ENCODE results near the gene LIPG. TPM values are rescaled to one million over a fixed set of nuclear protein-coding genes. Genes with fewer than 3 reads are reported as not detected.

The LIPG gene
- total RNA-seq, 1 donor from 2014 or later = 1.5 TPM

GRCh38 chr18:49524951-49525350 is 36.9 kb upstream of the LIPG start:
- Mint-ChIP-seq H3K27ac (ENCODE audit: unreplicated experiment) (no peak overlapping the region), H3K4me3 (ENCODE audit: unreplicated experiment) (no peak overlapping the region), H3K4me1 (ENCODE audit: low read depth) (no peaks in the 10 kb centered on the region), H3K9me3 (ENCODE audit: low read depth) (no peaks in the 10 kb centered on the region), H3K27me3 (ENCODE audit: low read depth) (peaks cover 2% of the 10 kb centered on the region), H3K36me3 (ENCODE audit: low read depth) (no peaks in the 10 kb centered on the region)
- no peak for DNase-seq (ENCODE audit: low spot score)
- TF ChIP-seq CTCF (IDR thresholded peaks at IDR 0.05) = no peak

GRCh38 chr18:49525981-49526380 is 35.9 kb upstream of the LIPG start:
- Mint-ChIP-seq H3K27ac (ENCODE audit: unreplicated experiment) (no peak overlapping the region), H3K36me3 (ENCODE audit: low read depth) (no peaks in the 10 kb centered on the region), H3K4me1 (ENCODE audit: low read depth) (no peaks in the 10 kb centered on the region), H3K4me3 (ENCODE audit: unreplicated experiment) (no peak overlapping the region), H3K27me3 (ENCODE audit: low read depth) (peaks cover 2% of the 10 kb centered on the region), H3K9me3 (ENCODE audit: low read depth) (no peaks in the 10 kb centered on the region)
- TF ChIP-seq CTCF (IDR thresholded peaks at IDR 0.05) = no peak
- DNase-seq (ENCODE audit: low spot score) = no peak

GRCh38 chr18:49527631-49528327 is 34.1 kb upstream of the LIPG start:
- no peaks in the 10 kb centered on the region for H3K4me1 Mint-ChIP-seq (ENCODE audit: low read depth)
- H3K36me3 Mint-ChIP-seq (ENCODE audit: low read depth) = no peaks in the 10 kb centered on the region
- no peak for TF ChIP-seq CTCF (IDR thresholded peaks at IDR 0.05)
- no peak for DNase-seq (ENCODE audit: low spot score)
- H3K9me3 Mint-ChIP-seq (ENCODE audit: low read depth) = no peaks in the 10 kb centered on the region
- no peak overlapping the region for H3K4me3 Mint-ChIP-seq (ENCODE audit: unreplicated experiment)
- no peak overlapping the region for H3K27ac Mint-ChIP-seq (ENCODE audit: unreplicated experiment)
- peaks cover 2% of the 10 kb centered on the region for H3K27me3 Mint-ChIP-seq (ENCODE audit: low read depth)

GRCh38 chr18:49529596-49529995 is 32.3 kb upstream of the LIPG start:
- DNase-seq (ENCODE audit: low spot score) = no peak
- Mint-ChIP-seq H3K4me3 (ENCODE audit: unreplicated experiment) (no peak overlapping the region), H3K4me1 (ENCODE audit: low read depth) (no peaks in the 10 kb centered on the region), H3K36me3 (ENCODE audit: low read depth) (no peaks in the 10 kb centered on the region), H3K27ac (ENCODE audit: unreplicated experiment) (no peak overlapping the region), H3K9me3 (ENCODE audit: low read depth) (no peaks in the 10 kb centered on the region), H3K27me3 (ENCODE audit: low read depth) (peaks cover under 1% of the 10 kb centered on the region)
- TF ChIP-seq CTCF (IDR thresholded peaks at IDR 0.05) = no peak

- no peak for TF ChIP-seq CTCF (IDR thresholded peaks at IDR 0.05)
- Mint-ChIP-seq H3K27me3 (ENCODE audit: low read depth) (peaks cover 3% of the 10 kb centered on the region), H3K27ac (ENCODE audit: unreplicated experiment) (no peak overlapping the region)
These were observed 30.1 kb upstream of the LIPG start for GRCh38 chr18:49531678-49532153.

More at GRCh38 chr18:49531678-49532153, 30.1 kb upstream of the LIPG start:
- no peak for DNase-seq (ENCODE audit: low spot score)
- no peaks in the 10 kb centered on the region for H3K4me1 Mint-ChIP-seq (ENCODE audit: low read depth)
- H3K36me3 Mint-ChIP-seq (ENCODE audit: low read depth) = no peaks in the 10 kb centered on the region
- no peak overlapping the region for H3K4me3 Mint-ChIP-seq (ENCODE audit: unreplicated experiment)
- H3K9me3 Mint-ChIP-seq (ENCODE audit: low read depth) = no peaks in the 10 kb centered on the region
